Stimulated activated CD8-positive, alpha-beta memory T cell treated with anti-CD3 and anti-CD28 coated beads, Interleukin-15, amount 100 ng/mL, for 1 hour (primary cell): Measurements from ENCODE around the gene PARD3.

Source experiments
- DNase-seq: peaks from one replicate; pipeline ENCODE4 v3.0.0-alpha.2; 2020; ENCODE audit warnings: low read depth

The PARD3 gene

DNA sequence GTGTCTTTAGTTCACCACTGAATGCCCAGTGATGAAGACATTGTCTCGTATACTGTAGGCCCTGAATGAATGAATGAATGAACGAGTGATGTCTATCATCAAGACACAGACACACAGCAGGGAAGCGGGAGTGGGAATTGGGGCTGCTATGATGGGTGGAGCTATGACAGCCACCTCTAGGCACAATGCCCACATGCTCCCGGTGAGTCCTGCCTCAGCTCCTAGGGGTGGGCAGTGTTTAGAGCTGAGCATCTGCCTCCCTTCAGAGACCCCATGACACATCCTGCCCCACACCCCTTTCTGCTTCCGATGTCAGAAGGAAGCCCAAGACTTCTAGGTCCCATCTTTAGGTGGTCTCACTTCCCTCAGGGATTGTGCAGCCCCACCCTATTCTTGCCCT is 714.1 kb downstream of the PARD3 start:
- DNase-seq, result no peak

DNA sequence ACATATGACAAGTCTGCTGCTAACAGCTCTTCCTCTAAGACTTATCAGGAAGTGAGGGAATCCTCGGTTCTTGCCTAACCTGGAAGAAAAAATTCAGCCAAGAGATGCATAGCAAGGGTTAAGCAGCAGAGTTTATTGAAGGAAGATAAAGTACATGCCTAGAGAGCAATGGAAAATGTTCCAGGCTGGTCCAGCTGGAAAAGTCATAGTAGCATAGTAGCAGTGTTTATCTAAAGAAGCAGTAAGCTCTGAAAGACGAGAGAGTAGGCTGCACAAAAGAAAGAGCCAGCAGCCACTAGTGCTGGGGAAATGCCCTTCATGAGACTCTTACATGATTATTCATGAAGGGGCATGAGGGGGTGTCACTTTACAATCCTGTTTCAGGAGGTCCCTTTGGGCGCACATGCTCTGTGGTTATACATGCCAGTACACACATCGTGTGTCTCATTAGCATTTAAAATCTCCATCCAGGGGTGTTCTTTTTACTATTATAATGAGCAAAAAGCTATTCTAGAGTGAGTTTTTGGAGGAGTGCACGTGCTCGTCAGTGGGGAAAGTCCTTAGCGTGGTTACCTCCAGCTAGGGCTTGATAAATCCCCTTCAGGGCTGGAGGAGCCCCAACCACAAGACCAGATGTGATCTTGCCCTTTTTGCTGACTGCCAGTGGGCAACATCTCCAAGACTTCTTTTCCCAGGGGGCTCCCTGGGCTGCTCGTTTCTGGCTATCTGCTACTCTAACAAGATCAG is 716.1 kb downstream of the PARD3 start:
- no peak for DNase-seq

DNA sequence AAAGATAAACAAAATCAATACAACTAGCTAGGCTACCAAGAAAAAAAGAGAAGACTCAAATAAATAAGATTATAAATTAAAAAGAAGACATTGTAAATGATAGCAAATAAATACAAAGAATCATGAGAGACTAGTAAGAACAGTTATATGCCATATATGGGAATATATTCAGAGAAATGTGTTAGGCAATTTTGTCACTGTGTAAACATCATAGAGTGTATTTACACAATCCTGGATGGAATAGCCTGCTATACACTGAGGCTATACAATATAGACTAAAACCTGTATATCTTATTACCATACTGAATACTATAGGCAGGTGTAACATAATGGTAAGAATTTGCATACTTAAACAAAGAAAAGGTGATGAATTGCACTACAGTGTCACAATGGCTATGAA is 717.4 kb downstream of the PARD3 start:
- no peak for DNase-seq

DNA sequence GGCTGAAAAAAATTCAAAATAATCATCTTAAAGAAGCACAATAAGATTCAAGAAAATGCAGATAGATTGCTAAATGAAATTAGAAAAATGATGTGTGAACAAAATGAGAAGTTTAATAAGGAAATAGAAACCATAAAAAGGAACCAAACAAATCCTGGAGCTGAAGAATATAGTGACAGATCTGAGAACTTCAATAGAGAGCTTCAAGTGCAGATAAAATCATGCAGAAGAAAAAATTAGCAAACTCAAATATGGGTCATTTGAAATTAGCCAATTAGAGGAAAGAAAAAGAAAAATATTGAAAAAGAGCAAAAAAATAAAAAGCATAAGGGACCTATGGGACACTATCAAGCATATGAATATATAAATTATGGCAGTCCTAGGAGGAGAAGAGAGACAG is 720.1 kb downstream of the PARD3 start:
- no peak for DNase-seq

DNA sequence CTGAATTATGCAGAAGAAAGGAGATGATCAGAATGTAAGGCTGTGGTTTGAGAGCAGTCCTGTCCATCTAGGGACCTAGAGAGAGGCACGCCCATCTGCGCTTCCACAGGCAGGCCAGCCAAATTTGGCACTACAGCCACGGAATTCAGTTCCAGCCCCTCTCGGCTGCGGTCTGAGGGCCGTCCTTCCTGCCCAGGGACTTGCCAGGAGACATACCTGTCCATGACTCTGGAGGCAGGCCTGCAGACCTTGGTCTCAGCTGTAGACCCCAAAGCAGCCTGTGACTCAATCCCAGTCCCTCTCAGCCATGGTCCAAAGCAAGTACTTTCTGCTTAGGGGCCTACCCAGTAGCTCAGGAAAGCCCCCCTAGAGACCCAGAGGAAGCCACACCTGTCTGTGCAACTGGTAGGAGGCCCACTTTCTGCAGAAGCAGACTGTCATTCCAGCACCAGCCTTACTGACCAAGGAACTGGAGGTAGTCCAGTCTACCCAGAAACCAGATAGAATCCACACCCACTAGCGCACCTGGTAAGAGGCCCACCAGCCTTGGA is 720.9 kb downstream of the PARD3 start:
- no peak for DNase-seq

DNA sequence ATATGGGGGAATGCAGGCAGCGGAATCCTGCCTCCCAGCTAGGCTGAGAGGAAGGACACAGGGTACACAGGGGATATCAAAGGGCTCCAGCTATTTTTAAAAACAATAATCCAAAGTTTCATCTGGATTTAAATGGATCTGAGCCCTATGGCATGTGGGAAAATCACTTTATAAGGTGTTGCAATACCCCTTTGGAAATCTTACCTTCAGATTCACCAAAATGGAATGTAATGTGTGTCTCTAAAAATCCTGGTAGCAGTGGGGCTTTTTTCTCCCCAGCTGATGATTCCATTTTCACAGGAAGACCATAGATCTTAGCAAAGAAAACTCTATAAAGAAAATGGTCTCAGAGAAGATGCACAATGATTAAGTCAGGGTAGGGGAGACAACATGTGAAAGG is 722.2 kb downstream of the PARD3 start:
- DNase-seq, result no peak

DNA sequence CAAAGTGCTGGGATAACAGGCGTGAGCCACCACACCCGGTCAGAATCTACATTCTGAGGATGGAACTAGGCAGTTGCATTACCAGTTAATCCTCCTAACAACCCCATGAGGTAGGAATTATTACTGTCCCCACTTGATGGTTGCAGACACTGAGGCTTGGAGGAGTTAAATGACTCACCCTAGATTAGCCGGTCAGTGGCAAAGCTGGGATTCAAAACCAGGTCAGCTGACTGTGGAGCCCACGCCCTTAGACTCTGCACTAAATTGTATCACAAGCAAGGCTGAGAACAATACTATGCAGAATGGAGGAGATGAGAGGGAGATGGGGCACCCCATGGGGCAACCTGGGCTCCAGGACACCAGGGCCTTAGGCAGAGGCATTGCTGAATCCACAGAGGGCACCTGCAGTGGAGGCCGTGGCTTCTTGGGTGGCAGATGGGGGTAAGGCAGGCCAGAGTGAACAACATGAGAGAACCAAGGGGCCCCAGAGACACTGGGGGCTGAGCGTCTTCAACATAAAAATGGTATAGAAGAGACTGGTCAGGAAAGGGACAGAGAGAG is 723.4 kb downstream of the PARD3 start:
- DNase-seq, result no peak

DNA sequence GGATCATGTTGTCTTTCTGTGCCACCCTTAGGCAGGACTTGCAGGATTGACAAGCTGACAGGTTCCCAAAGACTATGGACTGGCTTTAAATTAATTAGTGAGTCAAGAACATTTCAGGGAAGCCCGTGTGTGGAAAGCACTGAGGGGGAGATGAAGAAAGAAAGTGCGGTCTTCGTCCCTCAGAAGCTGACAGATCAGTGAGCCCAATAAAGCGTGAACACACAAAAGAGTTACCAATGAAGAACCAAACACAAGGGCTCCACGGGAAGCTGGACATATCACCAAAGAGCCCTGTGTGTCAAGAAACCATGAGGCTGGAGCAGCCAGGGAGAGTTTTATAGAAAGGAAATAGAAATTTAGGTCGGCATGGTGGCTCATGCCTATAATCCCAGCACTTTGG is 725.8 kb downstream of the PARD3 start:
- no peak for DNase-seq

DNA sequence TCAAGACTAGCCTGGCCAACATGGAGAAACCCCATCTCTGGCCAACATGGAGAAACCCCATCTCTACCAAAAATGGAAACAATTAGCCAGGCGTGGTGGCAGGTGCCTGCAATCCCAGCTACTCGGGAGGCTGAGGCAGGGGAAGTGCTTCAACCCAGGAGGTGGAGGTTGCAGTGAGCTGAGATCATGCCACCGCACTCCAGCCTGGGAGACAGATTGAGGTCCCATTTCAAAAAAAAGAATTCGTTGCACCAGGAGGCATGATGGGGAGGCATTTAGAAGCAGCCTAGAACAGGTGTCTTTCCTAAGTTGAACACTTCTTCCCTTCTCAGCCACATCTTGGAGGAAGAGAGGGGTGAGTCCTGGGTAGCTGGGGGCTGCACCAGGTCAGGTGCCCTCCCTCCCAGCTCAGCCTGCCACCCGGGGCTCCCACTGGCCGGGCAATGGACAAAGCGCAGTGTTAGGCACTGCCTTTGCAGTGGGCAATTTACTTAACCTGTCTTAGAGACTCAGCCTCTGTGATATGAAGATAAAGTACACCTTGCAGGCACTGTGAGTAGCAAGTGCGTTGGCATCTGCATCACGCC is 726.8 kb downstream of the PARD3 start:
- DNase-seq, result no peak

DNA sequence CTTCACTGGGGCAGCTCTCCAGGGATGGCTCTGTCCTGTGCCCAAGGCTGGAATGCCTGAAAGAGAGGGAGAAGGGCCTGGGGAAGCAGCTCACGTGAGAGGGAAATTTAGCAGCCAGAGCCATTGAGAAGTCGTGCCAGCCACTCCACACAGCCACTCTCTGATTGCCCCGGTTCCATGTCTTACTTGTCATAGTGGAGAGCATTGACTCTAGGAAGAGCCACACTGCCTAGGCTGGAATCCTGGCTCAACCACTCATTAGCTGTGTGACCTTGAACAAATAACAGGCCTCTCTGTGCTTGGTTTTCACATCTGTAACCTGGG is 728.0 kb downstream of the PARD3 start:
- no peak for DNase-seq

DNA sequence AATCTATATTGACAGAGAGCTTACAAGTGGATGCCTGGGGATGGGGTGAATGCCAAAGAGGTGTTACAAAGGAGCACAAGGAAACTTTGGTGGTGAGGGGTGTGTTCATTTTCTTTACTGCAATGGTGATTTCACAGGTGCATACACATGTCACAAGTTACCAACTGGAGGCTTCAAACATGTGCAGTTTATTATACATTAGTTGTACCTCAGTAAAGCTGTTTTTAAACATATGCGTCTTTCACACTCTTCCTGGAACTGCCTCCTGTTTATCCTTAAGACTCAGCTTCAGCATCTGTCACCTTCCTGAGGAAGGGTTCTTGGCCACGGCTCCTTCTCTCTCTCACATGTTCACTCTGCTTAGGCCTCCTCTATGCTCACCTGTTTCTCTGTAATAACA is 731.5 kb downstream of the PARD3 start:
- no peak for DNase-seq

DNA sequence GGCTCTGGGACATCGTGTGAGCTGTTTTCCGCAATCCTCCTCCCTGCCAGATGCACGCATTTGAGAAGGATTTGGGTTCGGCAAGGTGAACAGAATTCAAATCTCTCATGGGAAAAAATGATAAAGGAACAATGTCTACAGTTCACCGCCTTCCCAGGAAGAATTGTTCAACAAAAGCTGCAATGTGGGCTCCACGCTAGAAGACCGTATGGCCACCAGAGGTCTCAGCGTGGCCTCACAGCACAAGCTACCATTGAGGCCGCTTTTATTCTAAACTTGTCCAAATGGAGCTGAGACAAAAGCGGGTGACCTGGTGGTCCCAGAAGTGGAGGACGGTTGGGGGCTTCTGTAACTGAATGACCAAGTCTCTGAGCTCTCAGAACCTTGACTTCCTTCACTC is 733.1 kb downstream of the PARD3 start:
- no peak for DNase-seq

DNA sequence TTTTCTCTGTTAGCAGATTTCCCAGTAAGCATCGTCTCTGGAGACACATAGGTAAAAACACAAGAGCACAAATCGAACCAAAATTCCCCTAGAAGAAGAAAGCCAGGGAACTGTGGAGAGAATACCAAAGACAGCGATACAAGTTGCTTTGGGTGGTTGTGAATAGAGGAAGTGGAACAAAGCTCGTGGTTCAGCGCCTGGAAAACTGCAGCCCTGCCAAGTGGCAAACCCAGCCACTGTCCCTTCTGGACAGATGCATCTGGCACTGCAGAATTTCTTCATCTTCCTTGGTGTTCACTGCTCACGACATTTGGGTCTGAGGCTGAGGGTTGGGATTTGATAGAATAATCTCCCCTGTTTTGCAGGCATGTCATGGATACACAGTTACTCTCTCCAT is 733.8 kb downstream of the PARD3 start:
- no peak for DNase-seq

DNA sequence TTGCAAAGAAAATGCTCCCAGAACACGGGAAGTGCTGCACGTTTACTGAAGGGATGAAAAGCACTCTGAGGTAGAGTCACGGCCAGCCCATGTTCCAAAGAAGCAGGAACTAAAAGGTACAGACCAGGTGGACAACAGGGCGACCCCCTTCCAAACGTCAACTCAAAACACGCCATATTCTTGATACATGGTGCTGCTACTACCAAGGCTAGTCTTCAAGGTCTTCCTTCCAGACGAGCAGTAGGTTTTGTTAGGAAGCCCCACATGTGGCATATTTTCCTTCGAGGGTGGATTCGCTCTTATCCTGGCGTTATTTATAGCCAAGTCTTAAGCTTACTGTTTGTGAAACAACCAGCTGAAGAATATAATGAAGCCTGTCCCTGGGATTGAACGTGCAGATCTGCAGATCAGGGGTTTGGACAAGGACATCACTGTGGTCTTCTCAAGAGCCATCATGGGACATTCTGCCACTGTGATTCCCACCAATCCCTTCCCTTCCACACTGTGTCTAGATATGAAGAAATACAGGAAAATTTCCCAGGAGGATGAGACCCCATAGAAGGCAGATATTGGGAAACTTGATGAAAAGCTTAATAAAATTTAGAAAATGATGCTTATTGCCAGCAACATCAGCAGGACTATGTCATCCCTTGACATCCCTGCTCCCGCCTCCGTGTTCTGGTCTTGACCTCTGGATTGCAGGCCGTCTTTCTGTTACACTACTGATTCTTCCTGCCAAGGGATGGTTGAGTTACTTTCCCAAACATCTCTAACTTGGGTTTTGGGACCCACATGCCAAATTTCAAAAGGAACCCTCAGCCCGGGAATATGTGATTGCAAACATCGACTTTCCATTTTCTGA is 734.4 kb downstream of the PARD3 start:
- no peak for DNase-seq

DNA sequence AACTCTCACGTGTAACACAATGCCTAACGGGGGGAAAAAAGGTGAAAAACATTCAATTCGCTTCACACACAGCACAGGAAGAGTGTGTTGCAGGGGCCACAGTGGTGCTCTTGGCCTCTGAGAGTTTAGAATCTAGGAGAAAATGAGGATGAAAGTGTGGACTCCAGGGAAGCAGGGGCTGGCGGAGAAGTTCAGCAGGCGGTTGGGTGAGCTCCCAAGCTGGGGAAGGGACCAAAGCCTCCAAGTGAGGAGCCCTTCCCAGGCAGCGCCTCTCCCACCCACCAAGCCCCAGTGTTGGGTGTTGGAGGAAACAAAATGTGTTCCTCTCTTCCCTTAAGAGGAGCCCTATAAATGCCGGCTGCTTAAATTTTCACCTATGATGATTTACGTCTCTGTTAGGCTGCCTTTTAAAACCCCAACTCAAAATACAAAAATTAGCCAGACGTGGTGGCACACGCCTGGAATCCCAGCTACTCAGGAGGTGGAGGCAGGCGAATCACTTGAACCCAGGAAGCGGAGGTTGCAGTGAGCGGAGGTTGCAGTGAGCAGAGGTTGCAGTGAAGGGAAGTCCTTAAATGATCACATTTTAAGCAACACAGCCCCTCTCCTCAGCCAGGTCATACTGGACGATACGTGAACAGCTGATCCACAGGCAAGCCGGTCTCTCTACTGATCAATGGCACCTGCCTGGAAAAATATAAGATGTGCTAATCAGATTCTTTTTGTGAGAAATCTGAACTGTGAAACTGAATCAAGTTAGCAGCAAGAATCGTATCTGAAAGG is 735.2 kb downstream of the PARD3 start:
- no peak for DNase-seq

DNA sequence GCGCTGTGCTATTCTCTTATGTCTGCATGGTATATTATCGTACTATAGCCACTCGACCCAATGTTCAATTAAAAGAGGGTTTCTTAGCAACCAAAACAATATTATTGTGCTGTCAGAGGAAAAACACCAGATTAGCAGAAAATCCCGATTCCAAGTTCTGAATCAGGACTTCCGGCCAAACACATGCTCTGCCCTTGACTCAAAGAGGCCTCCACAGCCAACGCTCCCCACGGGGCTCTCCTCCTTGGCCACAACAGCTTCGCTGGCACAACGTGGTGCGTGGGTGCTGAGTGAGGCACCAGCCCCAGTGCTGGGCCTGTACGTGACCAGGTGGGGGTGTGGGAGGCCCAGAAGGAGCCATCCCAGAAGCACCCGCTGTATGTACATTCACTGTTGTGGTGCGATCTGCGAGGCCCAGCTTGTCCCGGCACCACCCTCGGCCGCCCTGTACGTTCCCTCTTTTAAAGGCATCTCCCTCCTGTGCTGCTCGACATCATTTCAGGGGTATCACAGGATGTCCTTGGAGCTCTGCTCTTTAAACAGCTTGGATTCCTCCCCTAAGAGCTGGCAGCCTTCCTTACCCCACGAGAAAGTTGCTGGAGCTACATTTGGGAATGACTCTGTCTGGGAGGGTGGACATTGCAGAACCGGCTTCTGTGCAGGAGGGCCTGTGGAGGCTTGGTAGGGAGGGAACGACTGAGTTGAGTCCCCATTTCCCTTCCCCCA is 736.2 kb downstream of the PARD3 start:
- DNase-seq, result no peak

DNA sequence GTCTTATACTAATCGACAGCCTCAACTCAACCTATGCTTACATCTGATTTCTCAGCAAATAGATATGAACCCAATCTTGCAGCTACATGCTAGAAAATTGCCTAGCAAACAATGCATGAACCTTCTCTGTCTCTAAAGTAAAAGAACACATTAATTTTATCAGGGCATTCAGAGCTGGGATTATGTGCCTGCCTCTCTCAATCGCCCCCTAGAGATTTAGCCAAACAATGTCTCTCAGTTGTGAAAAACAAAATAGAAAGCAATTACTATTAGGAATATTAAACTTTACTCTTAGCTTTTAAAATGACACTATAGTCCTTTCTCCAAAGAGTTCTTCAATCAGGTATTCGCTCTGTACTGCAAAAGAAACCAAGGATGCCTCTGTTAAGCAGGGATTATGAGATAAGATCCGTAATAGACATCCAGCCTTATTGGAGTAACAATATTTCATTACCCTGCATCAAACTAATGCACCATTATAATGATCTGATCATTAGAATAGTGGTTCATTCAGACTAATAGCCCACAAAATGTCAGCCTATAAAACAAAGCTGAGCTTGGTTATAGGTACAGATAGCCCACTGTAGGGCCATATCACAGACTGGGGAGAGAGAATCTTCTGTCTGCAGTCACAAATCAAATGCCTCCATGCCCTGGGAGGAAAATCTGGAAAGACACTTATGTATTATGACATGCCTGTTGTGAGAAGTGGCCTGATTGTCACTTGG is 736.9 kb downstream of the PARD3 start:
- no peak for DNase-seq

DNA sequence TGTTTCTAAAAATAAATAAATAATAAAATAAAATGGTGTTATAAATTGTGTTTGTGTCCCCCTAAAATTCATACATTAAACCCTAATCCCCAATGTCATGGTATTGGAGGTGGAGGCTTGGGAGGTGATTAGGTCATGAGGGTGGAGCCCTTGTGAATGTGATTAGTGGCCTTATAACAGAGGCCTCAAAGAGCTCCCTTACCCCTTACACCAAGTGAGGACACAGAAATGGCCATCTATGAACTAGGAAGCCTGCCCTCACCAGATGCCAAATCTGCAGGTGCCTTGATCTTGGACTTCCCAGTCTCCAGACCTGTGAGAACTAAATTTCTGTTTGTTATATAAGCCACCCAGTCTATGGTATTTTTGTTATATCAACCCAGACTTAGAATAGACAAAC is 738.7 kb downstream of the PARD3 start:
- DNase-seq, result no peak

DNA sequence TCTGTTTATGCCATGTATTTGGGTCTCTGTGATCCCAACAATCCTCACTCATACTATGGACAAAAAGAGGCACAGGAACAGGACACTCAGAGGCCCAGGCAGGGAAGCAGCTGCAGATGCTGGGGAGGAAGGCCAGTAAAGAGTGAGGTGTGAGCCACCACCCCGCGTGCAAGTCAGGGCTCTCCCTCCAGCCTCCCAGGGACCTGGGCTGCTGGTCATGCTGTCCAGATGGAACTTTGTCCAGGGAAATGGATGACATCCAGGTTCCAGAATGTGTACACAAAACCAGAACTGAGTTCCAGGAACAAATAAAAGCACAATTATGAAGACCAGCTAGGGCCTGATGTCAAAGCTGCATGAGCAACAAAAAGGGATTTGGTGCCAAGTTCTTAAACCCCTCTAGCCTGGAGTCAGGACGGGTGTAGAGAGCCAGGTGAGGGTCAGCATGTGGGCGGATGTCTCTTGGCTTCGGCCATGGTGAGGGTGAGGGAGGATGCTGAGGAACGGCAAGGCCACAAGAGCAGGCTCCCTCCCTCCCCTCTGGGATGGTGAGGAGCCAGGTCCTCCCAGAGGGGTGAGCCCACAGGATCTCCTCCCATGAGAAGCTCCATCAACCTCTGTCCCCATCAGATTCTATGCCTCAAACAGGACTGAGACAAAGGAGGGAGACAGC is 739.7 kb downstream of the PARD3 start:
- no peak for DNase-seq

DNA sequence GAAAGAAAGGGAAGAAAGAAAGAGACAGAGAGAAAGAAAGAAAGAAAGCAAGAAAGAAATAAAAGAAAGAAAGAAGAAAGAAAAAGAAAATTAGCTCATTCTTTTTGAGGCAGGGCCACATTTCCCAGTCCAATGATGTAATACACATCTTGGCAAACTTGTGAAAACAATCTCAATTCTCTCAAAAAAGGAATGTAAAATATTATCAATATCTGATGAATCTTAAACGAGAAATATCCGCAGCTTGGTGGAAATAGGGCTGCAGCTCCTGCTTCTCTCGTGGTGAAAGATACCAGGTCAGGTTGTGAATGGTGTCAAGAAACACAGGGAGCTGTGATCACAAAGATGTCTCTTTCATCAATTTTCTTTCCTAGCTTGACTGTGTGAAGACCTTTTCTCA is 741.0 kb downstream of the PARD3 start:
- no peak for DNase-seq
